GM11168 (cell line): Measurements from ENCODE around the gene C5orf46.
"Not testable (repeated sequence)": the region's sequence is repeated elsewhere in the genome, so short reads cannot be mapped to it uniquely, and the experiment has no call there.

Source experiments
- in situ Hi-C: fragments of 300-500 bp; cut with MboI; formaldehyde crosslinking; loops from one replicate; pipeline ENCODE4 v1.12.0; 2022; ENCODE audit warnings: low sequenced_read_pairs; ENCODE audit not compliant: unreplicated experiment

C5orf46 gene

GRCh38 chr5:147898875-147899401 lies 7.4 kb downstream of the C5orf46 start:
- in situ Hi-C loops: no loop called here

GRCh38 chr5:147895864-147896263 lies 10.5 kb downstream of the C5orf46 start:
- in situ Hi-C loops: no loop called here

GRCh38 chr5:147893820-147894219 lies 12.5 kb downstream of the C5orf46 start:
- in situ Hi-C loops: no loop called here

DNA sequence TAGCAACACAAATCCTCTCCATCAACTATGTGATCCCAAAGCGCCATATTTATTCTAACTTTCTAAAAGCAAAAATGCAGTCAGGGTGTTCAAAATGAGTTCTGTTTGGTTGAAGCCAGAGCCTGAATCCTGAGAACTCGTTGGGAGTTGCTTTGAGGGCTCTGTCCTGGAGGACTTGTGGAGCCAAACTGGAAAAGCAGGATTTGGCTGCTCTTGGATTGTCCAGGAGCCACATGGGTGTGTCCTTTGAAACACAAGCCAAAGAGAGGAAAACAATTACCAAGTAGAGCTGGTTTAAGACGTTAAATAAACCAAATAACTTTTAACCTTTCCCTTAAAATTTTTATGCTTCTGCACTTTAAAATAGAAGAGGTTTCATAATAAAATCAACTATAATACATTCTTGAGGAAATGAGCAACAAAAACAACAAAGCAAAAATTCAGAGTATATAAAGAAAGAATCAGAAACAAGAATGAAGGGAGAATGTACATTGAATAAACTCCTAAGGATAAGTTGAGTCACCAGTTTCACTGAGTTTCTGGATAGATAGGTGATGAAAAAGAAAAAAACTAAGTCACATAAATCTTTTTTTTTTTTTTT lies 13.5 kb downstream of the C5orf46 start:
- in situ Hi-C loops: no loop called here

DNA sequence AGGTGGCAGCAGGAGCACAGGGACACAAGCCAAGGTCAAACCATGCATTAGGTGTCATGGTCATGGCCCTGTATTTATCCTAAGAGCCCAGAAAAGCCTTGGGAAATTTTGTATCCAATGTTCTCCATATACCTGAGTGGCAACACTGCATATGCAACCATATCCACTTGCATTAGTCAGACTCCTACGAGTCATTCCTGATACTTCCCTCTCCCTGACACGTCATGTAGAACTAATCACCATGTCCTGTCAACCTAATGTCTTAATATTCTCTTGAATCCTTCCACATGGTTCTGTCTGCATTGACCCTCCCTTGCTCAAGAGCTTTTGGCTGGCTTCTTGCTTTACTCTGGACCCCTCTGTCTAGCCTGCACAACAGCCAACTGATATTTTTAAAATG lies 18.4 kb downstream of the C5orf46 start:
- in situ Hi-C loops: no loop called here

DNA sequence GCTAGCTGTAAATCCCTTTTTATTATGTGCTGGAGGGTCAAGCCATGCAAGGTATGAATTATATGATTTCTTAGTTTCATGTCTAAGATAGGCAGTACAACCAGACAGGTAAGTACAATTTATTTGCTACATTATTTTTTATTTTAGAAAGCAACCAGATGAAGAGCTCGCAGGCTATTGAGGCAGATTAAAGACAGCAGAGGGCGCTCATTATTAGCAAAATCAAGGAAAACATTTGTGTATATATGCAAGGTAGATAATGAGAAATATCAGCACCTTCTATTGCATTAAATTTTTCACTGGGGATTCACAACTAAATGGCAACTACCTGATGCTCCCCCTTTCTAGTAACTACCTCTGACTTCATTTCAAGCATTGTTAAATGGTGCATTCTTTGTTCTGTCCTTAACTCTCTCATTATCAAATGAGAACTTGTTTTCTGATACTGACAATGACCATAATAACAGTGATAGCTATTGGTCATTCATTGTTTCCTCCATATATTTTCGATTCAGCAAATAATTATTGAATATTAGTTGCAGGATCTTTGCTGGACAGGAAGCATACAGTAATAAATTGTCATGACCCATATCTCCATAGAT lies 19.2 kb downstream of the C5orf46 start:
- in situ Hi-C loops: no loop called here

DNA sequence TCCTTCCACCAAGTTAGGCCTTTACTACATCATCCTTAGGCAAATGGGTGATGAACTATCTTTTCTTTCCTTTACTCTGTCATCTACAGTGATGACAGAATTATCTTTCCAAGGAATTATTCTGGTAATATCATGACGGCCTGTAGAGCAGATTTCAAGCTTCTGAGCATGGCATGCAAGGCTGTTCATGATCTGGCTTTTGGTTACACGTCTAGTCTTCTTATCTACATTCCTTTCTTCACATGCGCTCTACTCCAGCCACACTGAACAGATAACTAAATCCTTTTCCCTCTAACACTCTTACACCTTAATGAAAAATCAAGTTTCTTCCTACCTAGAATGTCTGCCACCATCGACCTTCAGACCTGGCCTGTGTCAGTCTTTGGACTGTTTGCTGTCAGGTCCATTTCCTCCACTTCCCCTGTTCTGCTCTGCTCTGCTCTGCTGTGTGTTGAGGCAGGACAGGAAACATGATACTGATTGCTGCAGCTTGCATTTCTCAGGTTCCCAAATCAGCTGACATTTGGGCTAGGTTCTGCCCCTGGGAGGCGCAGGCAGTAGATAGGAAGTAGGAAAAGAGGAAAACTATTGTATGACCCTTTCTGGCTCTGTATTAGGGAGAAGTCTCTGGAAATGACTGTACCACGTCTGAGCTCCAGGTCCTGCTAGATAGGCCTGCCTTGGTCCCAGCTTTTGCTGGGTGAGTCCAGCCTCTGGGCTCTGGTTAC lies 23.6 kb downstream of the C5orf46 start:
- in situ Hi-C loops: no loop called here

DNA sequence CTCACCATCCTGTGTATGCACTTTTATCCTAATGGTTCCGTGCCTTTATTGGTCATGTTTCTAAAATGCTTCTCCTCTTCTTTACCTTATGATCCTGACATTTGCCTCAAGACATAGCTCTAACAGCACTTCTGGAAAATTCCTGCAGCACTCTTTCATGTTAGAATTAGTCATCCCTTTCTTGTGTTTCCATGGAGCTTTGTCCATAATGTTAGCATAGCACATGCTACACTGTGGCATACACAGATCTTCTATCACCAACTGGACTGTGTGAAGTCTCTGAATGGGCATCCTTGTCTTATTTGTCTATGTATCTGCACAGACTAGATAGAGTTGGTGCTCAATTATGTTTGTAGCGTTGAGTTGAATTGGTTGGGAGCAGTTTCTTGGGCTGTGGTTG lies 25.9 kb downstream of the C5orf46 start:
- in situ Hi-C loops: no loop called here

DNA sequence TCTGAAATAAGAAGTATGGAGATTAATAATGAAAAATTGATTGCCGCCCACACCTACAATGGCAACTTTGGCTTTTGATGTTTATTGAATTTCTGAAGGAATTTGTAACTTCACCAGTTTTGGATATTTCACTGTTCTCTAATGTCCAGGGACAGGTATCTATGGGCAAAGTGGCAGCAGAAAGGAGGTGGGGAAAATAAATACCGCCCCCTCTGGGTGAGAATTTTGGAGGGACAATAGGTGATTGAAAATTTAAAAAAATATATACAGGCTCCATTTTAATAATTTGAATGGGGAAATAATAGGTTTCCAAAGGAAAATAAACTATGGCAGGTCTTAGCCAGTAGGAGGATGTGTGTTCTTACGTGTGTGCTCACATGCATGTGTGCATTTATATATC lies 26.6 kb downstream of the C5orf46 start:
- in situ Hi-C loops: no loop called here

GRCh38 chr5:147878066-147878759 lies 28.1 kb downstream of the C5orf46 start, which contains the start of gene SCGB3A2:
Gene SCGB3A2 (plus strand): TSS chr5:147878711. CDS start chr5:147878804, 93 bp downstream.
- in situ Hi-C loops: no loop called here

GRCh38 chr5:147876626-147877025 lies 29.7 kb downstream of the C5orf46 start:
- in situ Hi-C loops: no loop called here

DNA sequence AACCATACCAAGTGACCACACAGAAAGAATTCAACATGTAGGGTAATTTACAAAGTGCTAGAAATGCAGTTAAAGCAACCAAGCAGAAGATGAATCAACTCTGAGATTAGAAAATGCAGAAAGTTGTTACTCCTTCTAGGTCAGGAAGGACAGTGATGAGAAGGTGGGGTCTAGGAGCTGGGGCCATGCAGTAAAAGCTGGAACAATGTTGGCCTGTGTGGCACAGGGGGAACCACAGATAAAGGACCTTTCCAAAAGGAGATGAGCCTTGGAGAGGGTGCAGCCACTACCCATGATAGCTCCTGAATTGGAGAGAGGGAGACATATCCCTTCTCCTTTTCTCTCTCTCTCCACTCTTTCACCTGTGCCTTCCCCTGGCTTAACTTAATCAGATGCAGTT lies 30.2 kb downstream of the C5orf46 start:
- in situ Hi-C loops: no loop called here

DNA sequence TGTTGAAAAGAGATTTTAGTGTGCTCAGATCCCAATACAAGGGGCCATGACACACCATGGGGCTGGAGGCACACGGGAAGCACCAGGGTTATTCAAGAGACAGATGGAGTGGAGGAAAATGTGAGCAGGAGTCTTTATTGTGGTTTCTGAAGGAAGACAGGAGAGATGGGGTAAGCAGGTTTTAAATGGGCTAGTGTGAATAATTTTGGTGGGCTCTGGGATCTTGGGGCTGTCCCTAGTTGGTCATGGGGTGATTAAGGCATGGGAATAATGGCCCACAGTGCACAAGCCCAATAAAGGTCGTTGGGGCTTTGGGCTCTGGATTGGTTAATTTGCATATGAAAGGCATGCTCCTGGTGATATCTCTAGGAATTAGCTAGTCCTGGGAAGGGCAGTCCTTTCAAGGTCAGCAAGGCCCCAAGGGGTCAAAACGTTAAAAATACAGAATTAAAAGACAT lies 31.4 kb downstream of the C5orf46 start:
- in situ Hi-C loops: no loop called here

DNA sequence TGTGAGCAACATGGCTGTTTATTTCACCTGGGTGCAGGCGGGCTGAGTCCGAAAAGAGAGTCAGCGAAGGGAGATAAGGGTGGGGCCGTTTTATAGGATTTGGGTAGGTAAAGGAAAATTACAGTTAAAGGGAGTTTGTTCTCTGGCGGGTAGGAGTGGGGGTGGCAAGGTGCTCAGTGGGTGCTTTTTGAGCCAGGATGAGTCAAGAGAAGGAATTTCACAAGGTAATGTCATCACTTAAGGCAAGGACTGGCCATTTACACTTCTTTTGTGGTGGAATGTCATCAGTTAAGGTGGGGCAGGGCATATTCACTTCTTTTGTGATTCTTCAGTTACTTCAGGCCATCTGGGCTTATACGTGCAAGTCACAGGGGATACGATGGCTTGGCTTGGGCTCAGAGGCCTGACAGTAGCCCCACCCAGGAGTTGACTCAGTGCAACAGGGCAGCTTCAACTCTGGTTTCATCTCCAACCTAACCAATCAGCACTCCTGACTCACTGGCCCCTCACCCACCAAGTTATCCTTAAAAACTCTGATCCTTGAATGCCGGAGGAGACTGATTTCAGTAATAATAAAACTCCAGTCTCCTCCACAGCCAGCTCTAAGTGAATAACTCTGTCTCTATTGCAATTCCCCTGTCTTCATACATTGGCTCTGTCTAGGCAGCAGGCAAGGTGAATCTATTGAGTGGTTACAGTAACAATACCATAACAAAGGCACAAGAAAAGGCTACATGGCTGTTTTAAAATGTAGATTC lies 32.0 kb downstream of the C5orf46 start:
- in situ Hi-C loops: not testable (repeated sequence)

GRCh38 chr5:147872744-147873435 lies 33.4 kb downstream of the C5orf46 start:
- in situ Hi-C loops: not testable (repeated sequence)

DNA sequence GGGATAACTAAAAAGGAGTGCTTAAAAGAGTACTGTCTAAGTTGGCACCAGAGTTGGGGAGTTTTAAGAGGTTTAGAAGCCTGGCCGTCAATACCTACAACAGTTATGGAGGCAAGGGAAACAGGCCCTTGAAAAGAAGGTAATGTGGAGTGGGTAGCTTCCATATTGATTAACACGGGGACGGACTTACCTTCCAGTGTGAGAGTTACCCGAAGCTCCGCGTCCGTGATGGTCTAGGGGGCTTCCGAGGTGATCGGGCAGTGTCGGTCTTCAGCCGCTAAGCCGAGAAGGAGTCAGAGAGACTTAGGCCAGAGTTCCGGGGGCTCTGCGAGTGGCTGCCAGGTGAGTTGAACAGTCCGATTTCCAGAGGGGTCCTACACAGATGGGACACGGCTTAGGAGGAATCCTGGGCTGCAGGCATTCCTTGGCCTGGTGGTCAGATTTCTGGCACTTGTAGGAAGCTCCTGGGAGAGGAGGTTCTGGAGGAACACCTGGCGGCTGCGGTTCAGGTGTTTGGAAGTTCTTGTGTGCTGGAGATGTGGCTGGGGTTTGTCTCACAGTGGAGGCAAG lies 34.3 kb downstream of the C5orf46 start:
- in situ Hi-C loops: not testable (repeated sequence)

GRCh38 chr5:147869892-147870291 lies 36.4 kb downstream of the C5orf46 start:
- in situ Hi-C loops: not testable (repeated sequence)

- in situ Hi-C loops: no loop called here
Observed at GRCh38 chr5:147869112-147869511, 37.2 kb downstream of the C5orf46 start.
